Activated CD8-positive, alpha-beta memory T cell treated with anti-CD3 and anti-CD28 coated beads for 48 hours (primary cell): ENCODE measurements around the gene ARSB.

Experiments used
- DNase-seq, 3 experiments: peaks; one replicate each; pipeline ENCODE4 v3.0.0-alpha.2; 2020; ENCODE audit warnings: low read depth in 2 of 3, low spot score in 2 of 3

ARSB gene

DNA sequence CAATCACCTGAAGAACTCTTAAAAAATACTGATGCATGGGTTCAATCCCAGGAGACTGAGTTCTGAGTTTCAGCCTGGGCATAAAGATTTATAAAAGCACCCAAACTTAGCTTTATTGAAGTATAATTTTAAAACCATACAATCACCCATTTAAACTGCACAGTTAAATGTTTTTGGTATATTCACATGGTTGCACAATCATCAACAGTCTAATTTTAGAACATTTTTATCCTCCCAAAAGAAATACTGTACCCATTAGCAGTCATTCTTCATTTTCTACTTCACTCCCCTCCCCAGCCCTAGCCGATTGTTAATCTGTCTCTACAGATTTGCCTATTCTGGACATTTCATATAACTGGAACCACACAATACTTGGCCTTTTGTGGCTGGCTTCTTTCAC lies 141.7 kb downstream of the ARSB start:
- DNase-seq = no peak

GRCh38 chr5:78841767-78842166 lies 143.3 kb downstream of the ARSB start:
- DNase-seq = no peak

- DNase-seq = no peak
These were observed 146.4 kb downstream of the ARSB start for GRCh38 chr5:78838753-78839152.

- DNase-seq = no peak
These were observed 147.3 kb downstream of the ARSB start for GRCh38 chr5:78837836-78838235.

- DNase-seq = no peak
These were observed 149.9 kb downstream of the ARSB start for GRCh38 chr5:78835176-78835575.

- DNase-seq = no peak
These were observed 151.8 kb downstream of the ARSB start for GRCh38 chr5:78833284-78833683.

DNA sequence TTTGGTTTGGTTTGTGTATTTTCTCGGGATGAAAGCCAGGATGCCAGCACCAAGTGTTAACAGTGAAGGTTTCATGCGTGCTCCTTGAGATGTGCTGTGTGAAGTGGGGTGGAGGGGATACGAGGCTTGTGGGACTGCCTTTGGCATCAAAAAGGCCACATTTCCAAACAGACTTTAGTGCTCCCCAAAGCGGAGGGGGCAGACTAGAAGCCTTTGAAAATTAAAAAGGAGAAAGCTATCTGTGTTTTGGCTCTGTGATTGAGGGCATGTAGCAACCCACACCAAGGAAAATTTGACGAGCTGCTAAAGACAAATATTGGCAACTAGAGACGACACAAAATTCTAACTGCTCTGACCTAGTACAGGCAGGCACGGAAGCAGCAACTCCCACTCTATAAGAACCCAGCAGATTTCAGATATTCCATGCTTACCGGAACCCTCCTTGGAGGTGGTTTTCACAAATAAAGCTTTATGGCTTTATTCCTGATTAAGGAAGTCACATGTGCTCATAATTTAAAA lies 154.5 kb downstream of the ARSB start:
- no peak for DNase-seq

DNA sequence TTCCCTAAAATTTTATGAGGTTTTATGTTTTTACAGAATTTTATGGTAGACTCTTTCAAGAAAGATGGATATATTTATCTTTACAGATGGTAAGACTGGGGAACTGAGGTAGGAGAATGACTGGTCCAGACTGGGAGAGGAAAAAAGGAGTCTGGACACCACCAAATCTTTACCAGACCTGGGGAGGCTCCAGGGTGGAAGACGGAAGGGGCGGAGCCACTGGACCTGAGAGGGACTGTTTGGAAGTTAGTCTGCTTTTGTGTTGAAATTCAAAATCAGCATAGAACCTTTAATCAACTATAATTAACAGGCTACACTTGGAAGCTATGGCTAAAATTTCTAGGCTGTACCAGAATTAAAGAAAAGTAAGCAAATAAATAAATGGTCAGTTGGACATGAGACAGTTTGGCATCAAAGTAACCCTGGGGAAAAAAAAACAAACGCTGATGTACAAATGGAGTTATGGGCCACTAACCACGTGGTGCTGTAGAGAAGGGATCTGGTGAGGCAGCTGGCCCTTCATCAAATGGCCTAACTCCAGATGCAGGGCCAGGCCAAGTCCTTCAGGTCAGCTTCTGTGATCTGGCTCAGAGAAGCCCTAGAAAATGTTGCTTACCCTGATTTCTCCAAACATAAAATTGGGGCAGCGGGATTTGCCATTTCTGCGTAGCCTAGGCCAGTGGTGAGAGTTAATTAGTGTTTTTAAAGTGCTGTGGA lies 155.1 kb downstream of the ARSB start:
- no peak for DNase-seq

DNA sequence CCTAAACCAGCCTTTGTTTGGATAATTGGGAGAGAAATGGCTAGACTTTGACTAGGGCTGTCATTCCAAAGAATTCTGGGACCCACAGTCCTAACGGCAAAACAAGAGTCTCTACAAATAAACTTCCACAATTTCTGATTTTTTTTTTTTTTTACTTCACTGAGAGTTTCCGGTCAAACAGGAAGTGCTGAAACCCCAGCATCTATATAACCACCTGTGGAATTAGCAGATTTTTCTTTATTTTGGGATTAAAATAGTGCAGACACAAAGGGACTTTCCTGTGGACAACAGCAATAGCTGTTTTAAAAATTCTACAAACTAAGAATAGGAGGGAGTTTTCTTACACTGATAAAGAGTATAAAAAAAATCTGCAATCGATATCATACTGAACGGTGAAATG lies 157.4 kb downstream of the ARSB start:
- no peak for DNase-seq

- no peak for DNase-seq
These were observed 160.3 kb downstream of the ARSB start for GRCh38 chr5:78824831-78825281.

DNA sequence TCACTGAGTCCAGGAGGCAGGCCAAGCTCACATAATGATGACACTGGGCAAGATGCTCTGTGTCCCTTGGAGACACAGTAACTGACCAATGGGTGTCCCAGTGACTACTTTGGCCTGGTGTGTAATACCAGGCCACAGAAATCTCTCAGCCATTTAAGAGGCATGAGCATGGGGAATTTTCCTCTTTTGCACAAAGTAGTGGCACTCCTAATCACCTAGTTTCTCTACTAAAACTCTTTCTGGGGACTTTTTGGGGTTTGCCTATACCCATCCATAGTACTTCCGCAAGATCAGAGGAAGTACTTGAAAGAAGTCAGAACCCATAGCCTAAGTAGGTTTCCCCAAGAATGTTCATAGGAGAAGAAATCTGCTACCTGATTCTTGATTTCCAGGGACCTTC lies 161.9 kb downstream of the ARSB start:
- DNase-seq = no peak

- DNase-seq = no peak
These were observed 163.5 kb downstream of the ARSB start for GRCh38 chr5:78821536-78822021.

DNA sequence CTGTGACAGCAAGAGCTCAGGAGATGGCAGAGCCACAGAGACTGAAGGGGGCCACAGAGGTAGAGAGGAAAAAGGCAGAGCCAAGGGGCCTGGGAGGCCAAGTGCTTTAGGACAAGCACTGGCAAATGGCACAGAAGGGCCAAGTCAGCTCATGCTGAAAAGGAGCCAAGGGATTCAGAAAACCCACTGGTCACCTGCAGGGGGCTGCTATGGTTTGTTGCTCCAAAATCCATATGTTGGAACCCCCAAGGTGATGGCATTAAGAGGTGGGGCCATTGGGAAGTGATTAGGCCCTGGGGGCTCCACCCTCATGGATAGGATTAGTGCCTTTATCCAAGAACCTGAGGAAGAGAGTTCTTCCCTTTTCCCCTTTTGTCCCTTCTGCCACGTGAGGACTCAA lies 165.4 kb downstream of the ARSB start:
- no peak for DNase-seq

DNA sequence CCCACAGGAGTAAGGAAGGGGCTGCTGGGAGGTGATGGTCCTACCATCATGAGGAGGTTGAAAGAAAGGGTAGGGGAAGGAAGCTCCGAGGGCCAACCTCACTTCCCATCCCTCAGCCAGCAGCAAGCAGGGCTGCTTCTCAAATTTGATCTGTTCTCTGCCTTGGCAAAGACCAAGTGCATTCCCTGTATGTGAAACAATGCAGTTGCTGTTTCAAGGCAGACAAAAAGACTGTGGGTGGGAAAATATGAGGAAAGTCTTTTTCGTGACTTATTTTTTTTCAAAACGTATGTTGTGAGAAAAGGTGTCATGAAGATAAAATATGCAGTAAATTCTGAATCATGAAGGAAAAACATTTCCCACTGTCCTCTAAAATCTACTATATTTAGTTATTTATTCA lies 165.9 kb downstream of the ARSB start:
- no peak for DNase-seq

GRCh38 chr5:78816143-78816765 lies 168.9 kb downstream of the ARSB start:
- no peak for DNase-seq

GRCh38 chr5:78813906-78814530 lies 171.1 kb downstream of the ARSB start:
- no peak for DNase-seq

DNA sequence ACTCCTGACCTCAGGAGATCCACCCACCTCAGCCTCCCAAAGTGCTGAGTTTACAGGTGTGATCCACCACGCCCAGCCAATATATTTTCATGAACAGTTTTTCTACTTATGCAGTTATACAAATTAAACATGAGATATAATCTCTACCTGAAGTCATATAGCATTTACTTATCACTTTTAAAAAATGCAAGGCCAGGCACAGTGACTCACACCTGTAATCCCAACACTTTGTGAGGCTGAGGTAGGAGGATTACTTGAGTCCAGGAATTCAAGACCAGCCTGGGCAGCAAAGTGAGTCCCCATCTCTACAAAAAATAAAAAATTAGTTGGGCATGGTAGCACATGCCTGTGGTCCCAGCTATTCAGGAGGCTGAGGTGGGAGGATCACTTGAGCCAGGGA lies 171.8 kb downstream of the ARSB start:
- DNase-seq = no peak

- DNase-seq = no peak
These were observed 173.2 kb downstream of the ARSB start for GRCh38 chr5:78811866-78812265.

DNA sequence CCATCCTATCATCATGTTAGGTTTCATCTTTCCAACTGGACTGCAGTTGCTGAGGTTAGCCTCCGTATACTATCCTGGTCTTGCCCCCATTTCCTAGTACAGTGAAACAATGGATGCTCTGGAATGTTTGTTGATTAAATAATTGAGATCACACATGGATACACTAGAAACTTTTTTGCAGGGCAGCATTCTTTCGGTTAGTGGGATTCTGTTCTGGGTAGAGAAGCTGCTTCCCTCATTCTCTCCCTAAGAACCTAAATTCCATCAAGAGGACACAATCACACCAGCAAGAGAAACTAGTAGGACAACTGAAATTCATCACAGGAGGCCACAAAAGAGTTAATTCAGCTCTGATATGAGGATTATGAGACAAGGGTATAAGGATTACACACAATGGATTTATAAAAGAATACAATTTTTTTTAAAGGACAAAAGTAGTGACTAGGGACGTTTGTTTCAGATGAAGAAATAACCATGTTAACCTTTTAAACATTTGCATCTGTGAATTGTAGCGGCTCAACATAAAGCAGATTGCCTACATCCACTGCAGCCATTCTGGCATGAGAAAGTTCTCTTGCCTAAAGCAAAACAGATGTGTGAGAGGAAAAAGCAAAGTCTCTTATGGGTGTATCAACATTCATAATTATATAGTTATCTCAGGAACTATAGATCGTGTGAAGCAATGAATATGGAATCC lies 173.8 kb downstream of the ARSB start:
- no peak for DNase-seq

DNA sequence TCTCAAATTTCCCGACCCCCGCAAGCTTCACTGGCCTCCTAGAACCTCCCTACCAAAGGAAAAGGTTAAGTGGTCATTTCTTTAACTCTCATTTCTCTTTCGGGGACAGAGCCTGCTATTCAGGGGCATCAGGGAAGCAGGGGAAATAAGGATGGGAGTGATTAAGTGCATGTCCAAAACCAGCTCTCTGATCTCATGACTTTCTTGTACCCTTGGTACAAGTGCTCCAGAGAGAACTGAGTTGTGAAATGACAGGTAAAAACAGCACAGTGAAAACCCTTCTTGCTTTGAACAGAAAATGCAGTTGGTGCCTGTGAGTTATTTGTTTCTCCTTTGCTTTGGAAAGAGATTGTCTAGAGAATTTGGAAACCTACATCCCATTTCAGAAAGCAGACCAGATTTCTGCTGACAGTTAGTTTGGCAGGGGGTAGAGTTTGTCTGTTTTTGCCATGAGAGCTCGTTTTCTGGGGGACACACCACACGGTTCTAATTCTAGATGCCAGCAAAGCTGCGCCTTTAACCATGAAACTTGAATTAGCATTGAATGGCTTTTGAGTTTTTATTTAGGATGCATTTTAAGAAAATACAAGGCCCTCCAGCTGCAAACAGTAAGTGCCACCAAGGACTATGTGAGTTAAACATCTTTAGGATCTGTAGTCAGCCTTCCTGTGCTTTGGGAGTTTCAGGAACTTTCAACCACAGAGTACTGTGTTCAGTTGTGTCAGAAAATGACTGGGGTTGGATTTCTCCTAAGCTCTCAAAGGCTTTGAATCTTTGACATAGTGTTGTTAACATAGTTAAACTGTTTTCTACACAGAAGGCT lies 174.8 kb downstream of the ARSB start:
- no peak for DNase-seq

DNA sequence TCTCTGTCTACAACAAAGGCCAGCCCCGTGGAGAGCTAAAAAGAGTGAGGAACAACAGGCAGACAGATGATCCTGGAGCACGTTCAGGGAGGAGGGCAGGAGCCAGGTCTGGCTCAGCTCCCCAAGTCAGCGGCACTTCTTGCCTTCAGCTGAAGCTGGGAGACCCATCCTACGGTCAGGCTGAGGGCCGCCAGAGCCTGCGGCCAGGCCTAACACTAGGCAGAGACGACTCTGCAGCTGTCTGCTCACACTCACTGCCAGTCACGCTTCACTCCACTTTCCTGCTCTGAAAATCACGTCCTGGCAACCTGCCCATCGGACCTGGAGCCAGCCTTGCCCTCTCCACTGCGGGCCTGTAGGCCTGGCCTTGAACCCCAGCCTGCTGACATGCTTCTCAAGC lies 175.7 kb downstream of the ARSB start:
- DNase-seq = no peak
